Activated CD4-positive, alpha-beta T cell treated with anti-CD3 and anti-CD28 coated beads, Interleukin-2, amount 10 ng/mL, durations not matched to agents 24 days and 14 days (primary cell): ENCODE results near the gene PTPRN2. TPM values are rescaled to one million over a fixed set of nuclear protein-coding genes. Genes with fewer than 3 reads are reported as not detected.
"Not testable (repeated sequence)": the region's sequence is repeated elsewhere in the genome, so short reads cannot be mapped to it uniquely, and the experiment has no call there.

ENCODE experiments used
- DNase-seq: peaks from one replicate; pipeline ENCODE4 v3.0.0; 2022
- H3K27ac Mint-ChIP-seq: one replicate; pipeline ENCODE4 v1.8.0; 2022; ENCODE audit warnings: mild to moderate bottlenecking, mixed read lengths
- H3K27me3 Mint-ChIP-seq: one replicate; pipeline ENCODE4 v1.8.0; 2022; ENCODE audit warnings: mixed read lengths
- H3K36me3 Mint-ChIP-seq: one replicate; pipeline ENCODE4 v1.8.0; 2022; ENCODE audit warnings: low read depth, mild to moderate bottlenecking, mixed read lengths
- H3K4me1 Mint-ChIP-seq: one replicate; pipeline ENCODE4 v1.8.0; 2021; ENCODE audit warnings: mixed read lengths
- H3K4me3 Mint-ChIP-seq: one replicate; pipeline ENCODE4 v1.8.0; 2022; ENCODE audit warnings: mild to moderate bottlenecking, moderate library complexity, mixed read lengths
- H3K9me3 Mint-ChIP-seq: one replicate; pipeline ENCODE4 v1.8.0; 2021; ENCODE audit warnings: mixed read lengths
- intact Hi-C: fragments of 100-400 bp; cut with micrococcal nuclease; formaldehyde crosslinking; loops from one replicate; pipeline ENCODE4 v1.15.1; 2023
- total RNA-seq: library from RNA; stranded (reverse); gene quantifications from 2 replicates; pipeline ENCODE4 v1.2.3, GENCODE V29; 2022

Gene PTPRN2
- total RNA-seq, 1 donor from 2014 or later, result 0.33 TPM

DNA sequence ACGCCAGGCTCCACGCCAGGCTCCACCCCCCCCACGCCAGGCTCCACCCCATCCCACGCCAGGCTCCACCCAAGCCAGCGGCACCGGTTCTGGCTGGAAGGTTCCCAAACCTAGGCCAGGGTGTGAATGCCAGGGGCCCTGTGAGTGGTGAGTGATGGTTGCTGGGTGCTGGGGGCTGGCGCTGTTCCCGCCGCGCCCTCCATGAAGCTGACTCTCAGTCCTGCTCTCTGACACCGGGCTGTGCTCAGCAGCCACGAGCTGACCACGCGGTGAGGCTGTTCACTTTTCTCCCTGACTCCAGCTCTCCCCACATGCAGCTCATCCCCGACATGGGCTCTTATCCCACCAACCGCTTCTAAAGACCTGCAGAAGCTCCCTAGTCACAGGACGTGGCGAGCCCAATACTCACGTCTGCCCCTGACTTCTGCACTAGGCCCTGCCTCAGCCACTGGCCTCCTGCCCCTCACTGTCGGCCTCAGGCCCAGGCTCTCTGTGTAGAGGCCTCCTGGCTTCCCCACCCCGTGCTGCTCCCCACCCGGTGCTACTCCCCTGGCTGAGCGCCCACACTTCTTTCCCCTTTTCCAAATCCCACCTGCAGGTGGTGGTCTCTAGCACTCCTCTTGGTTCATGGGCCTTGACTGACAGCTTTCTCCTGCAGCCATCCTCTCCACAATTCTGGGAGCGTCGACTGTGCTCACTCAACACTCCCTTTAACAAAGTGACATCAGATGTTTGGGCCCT lies 603.0 kb downstream of the PTPRN2 start:
- no peak overlapping the region for H3K27ac Mint-ChIP-seq

DNA sequence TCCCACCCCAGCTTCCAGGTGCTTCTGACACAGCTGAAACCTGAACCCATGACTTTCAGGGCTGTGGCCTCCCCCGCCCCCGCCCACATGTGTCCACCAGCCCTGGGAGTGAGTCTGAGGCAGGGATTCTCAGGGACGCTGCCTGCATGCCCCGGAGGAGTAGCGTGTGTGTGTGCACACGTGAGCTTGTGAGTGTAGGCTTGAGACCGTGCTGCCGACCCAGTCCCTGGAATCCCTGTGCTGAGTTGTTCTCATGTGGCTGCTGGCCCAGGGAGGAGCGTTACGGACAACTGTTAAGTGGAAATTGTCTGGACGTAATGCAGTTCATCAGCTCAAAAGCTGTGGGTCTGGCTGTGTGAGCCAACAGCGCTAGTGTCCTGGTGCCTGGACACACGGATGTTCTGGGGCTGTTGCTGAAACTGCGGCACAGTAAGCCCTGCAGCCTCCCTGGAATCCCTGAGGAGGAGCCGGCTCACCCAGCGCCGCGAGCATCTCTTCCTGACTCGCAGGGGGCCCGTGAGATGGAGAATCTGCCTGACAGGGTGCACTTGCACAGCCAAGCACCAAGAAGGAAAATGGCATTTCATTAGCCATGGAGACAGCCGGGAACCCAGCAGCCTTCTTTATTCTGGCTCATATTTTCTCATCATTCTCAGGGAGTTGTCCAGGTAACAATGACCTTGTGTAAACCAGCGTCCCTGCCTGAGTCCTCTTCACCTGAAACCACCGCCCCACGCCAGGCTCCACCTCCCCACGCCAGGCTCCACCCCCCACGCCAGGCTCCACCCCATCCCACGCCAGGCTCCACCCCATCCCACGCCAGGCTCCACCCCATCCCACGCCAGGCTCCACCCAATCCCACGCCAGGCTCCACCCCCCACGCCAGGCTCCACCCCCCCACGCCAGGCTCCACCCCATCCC lies 603.9 kb downstream of the PTPRN2 start:
- Mint-ChIP-seq H3K27me3 (no peaks in the 10 kb centered on the region), H3K27ac (no peak overlapping the region), H3K4me3 (no peak overlapping the region), H3K9me3 (peaks cover 5% of the 10 kb centered on the region), H3K36me3 (no peaks in the 10 kb centered on the region), H3K4me1 (no peaks in the 10 kb centered on the region)
- no peak for DNase-seq
- intact Hi-C loops, result no loop called here

More for the DNA sequence above, 603.0 kb downstream of the PTPRN2 start:
- H3K27me3 Mint-ChIP-seq, result no peaks in the 10 kb centered on the region
- no peaks in the 10 kb centered on the region for H3K36me3 Mint-ChIP-seq
- intact Hi-C loops, result no loop called here
- H3K4me3 Mint-ChIP-seq, result no peak overlapping the region
- peaks cover 5% of the 10 kb centered on the region for H3K9me3 Mint-ChIP-seq
- H3K4me1 Mint-ChIP-seq, result no peaks in the 10 kb centered on the region
- DNase-seq, result no peak

DNA sequence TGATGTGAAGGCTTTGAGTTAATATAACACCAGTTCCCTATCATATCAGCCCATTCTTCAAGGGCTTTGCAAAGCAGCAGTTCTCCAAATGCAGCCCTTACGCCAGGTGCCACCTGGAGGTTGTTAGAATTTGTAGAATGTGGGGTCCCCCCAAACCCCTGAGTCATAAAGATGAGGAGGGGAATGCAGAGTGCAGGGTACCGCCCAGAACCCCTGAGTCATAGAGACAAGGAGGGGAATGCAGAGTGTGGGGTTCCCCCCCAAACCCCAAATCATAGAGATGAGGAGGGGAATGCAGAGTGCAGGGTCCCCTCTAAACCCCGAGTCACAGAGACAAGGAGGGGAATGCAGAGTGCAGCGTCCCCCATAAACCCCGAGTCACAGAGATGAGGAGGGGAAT lies 605.8 kb downstream of the PTPRN2 start:
- Mint-ChIP-seq H3K9me3 (peaks cover 5% of the 10 kb centered on the region), H3K4me1 (no peaks in the 10 kb centered on the region), H3K27ac (no peak overlapping the region), H3K36me3 (no peaks in the 10 kb centered on the region), H3K4me3 (no peak overlapping the region), H3K27me3 (no peaks in the 10 kb centered on the region)
- DNase-seq, result no peak
- intact Hi-C loops, result no loop called here

DNA sequence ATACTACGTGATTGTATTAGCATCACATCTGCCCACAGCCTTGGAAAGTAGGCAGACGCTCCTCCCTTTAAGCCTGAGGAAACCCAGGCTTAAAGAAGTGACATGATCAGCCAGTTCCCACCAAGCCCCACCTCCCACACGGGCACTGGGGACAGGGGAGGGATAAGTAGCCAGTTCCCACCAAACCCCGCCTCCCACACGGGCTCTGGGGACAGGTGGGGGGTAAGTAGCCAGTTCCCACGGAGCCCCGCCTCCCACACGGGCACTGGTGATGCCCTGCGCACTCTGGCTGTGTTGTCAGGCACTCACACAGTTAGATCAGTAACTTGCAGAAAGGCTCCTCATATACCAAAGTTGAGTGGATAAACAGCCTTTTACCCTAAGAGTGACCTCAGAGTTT lies 606.8 kb downstream of the PTPRN2 start:
- no peaks in the 10 kb centered on the region for H3K36me3 Mint-ChIP-seq
- no peak overlapping the region for H3K4me3 Mint-ChIP-seq
- no peak overlapping the region for H3K27ac Mint-ChIP-seq
- DNase-seq, result no peak
- intact Hi-C loops, result no loop called here
- no peaks in the 10 kb centered on the region for H3K4me1 Mint-ChIP-seq
- peaks cover 5% of the 10 kb centered on the region for H3K9me3 Mint-ChIP-seq
- no peaks in the 10 kb centered on the region for H3K27me3 Mint-ChIP-seq

DNA sequence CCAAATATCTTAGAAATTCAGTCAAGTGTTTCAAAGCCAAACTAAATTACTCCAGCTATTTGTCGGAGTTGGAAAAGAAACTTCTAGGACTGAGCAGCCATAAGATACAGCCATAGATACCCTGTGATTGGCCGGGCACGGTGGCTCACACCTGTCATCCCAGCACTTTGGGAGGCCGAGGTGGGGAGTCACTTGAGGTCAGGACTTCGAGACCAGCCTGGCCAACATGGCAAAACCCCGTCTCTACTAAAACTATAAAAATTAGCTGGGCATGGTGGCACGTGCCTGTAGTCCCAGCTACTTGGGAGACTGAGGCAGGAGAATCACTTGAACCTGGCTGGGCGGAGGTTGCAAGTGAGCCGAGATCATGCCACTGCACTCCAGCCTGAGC lies 607.3 kb downstream of the PTPRN2 start:
- intact Hi-C loops, H3K4me3 Mint-ChIP-seq, H3K4me1 Mint-ChIP-seq: not testable (repeated sequence)

DNA sequence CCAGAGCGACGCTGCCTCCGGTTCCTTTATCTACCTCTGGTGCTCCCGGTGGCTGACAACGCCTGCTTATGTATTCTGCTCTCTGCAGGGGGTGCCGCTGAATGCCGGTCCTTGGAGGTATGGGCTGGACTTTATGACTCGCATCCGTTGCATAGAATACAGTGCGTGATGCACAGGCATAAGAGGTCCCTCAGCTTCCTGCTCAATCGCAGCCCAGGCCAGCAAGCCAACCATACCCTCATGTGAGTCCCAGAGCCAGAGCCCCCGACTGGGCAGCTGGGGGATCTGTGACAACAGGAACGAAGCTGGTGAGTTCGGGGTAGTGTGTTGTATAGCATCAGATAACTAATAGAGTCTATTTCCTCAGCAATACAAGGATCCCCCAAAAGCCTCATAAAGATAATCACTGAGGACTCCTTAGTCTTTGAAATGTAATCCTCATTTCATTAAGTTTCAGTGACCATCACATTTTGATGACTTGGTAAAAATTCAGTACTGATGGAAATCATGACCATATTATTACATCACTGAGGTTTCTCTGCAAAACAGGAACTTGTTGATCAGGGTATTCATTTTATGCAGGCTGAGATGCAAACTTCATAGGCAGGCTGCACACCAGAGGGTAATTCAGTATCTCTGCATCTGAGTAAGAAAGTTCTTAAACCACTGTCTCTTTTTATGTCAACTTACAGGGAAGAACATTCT lies 607.8 kb downstream of the PTPRN2 start:
- peaks cover 10% of the 10 kb centered on the region for H3K9me3 Mint-ChIP-seq
- no peaks in the 10 kb centered on the region for H3K4me1 Mint-ChIP-seq
- no peak overlapping the region for H3K4me3 Mint-ChIP-seq
- no peaks in the 10 kb centered on the region for H3K27me3 Mint-ChIP-seq
- no peak for DNase-seq
- intact Hi-C loops, result no loop called here
- no peaks in the 10 kb centered on the region for H3K36me3 Mint-ChIP-seq
- no peak overlapping the region for H3K27ac Mint-ChIP-seq

More for the DNA sequence above, 607.3 kb downstream of the PTPRN2 start:
- not testable (repeated sequence) for H3K9me3 Mint-ChIP-seq, DNase-seq, H3K36me3 Mint-ChIP-seq, H3K27ac Mint-ChIP-seq, H3K27me3 Mint-ChIP-seq

DNA sequence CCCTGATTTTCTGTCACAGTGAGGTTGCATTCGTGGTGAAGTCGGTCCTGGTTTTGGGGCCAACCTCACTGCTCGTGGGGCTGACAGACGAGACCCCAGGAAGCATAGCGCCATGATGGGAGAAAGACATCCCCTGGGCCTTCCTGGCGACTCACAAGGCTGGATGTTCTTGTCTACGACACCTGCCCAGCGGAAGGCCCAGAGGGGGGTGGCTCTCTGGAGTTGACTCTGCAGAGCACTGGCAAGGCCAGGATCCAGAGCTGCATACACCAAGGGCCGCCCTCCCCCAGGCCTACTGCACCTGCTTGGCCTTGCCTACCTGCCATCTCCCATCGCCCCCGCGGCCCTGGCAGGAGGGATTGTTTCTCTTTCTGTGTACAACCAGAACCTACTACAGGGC lies 608.9 kb downstream of the PTPRN2 start:
- Mint-ChIP-seq H3K36me3 (no peaks in the 10 kb centered on the region), H3K4me3 (no peak overlapping the region), H3K4me1 (no peaks in the 10 kb centered on the region), H3K27me3 (no peaks in the 10 kb centered on the region), H3K27ac (no peak overlapping the region), H3K9me3 (peaks cover 7% of the 10 kb centered on the region)
- intact Hi-C loops, result no loop called here
- no peak for DNase-seq

DNA sequence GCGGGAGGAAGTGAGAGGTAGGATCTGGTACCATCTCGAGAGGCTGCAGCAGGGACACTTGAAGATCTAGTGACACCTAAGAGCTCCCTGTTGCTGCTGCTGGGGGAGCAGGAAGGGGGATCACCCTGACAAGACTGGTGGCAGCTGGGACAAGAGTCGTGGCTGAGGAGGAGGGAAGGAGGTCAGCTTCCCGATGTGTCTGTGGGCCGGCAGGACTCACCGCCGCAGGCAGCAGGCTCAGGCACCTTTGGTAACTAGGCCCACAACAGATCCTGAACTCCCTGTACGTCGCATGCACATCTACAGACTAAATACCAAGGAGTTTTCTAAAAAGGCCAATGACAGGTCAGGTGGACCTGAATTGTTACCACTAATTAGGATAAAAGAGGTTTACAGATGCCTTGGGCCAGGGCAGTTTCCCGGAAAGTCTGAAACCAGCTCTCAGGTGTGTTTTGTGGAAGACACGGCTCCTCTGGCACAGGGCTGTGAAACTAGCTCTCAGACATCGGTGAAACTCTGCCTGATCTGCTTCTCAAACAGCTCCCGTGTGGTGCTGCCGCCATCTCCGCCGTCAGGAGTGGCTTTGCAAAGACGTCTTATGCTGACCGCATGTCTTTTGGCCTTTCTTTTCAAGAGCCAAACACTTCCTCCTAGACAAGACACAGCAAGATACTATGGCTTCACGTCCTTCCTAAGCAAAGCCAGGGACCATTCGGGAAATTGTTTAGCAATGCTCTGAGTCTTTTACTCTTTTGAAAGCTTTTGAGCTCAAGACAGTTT lies 609.7 kb downstream of the PTPRN2 start:
- no peak overlapping the region for H3K4me3 Mint-ChIP-seq
- H3K9me3 Mint-ChIP-seq, result peaks cover 7% of the 10 kb centered on the region
- H3K4me1 Mint-ChIP-seq, result no peaks in the 10 kb centered on the region
- H3K36me3 Mint-ChIP-seq, result no peaks in the 10 kb centered on the region
- H3K27ac Mint-ChIP-seq, result no peak overlapping the region
- no peak for DNase-seq
- H3K27me3 Mint-ChIP-seq, result no peaks in the 10 kb centered on the region
- intact Hi-C loops, result no loop called here

DNA sequence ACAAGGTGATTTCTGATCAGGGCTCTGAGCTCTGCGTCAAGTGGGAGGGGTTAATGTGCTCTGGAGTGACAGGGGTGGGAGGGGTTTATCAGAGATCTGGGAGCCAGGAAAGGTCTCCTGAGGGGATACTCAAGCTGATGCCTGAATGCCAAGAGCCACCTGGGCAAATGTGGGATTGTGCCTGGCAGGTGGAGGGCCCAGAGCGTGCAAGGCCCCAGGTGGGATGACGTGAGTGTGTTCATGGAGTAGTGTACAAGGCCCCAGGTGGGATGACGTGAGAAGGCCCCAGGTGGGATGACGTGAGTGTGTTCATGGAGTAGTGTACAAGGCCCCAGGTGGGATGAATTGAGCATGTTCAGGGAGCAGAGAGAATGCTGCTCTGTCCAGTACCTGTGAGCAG lies 610.3 kb downstream of the PTPRN2 start:
- intact Hi-C loops, result no loop called here
- Mint-ChIP-seq H3K4me3 (no peak overlapping the region), H3K27me3 (no peaks in the 10 kb centered on the region), H3K4me1 (no peaks in the 10 kb centered on the region), H3K27ac (no peak overlapping the region), H3K36me3 (no peaks in the 10 kb centered on the region), H3K9me3 (peaks cover 7% of the 10 kb centered on the region)
- no peak for DNase-seq

DNA sequence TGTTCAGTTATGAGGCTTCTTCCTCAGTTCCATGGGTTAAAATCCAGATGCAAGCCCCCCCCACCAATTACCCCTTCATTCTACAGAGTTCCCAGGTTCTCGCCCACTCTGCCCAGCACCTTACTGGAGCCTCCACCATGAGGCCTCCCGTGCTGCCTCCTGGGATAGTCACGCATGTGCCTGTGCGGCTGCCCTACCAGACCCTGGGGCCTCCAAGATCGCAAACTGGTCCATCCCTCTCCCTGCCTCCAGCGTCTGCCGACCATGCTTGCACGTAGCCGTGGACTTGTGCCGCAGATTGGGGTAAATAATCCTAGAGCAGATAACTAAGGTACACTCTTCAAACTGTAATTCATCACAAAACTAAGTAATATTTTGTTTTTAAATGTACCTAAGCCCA lies 611.2 kb downstream of the PTPRN2 start:
- no peak for DNase-seq
- intact Hi-C loops, result no loop called here
- no peaks in the 10 kb centered on the region for H3K36me3 Mint-ChIP-seq
- H3K9me3 Mint-ChIP-seq, result peaks cover 7% of the 10 kb centered on the region
- no peaks in the 10 kb centered on the region for H3K4me1 Mint-ChIP-seq
- no peaks in the 10 kb centered on the region for H3K27me3 Mint-ChIP-seq
- H3K4me3 Mint-ChIP-seq, result no peak overlapping the region
- no peak overlapping the region for H3K27ac Mint-ChIP-seq

DNA sequence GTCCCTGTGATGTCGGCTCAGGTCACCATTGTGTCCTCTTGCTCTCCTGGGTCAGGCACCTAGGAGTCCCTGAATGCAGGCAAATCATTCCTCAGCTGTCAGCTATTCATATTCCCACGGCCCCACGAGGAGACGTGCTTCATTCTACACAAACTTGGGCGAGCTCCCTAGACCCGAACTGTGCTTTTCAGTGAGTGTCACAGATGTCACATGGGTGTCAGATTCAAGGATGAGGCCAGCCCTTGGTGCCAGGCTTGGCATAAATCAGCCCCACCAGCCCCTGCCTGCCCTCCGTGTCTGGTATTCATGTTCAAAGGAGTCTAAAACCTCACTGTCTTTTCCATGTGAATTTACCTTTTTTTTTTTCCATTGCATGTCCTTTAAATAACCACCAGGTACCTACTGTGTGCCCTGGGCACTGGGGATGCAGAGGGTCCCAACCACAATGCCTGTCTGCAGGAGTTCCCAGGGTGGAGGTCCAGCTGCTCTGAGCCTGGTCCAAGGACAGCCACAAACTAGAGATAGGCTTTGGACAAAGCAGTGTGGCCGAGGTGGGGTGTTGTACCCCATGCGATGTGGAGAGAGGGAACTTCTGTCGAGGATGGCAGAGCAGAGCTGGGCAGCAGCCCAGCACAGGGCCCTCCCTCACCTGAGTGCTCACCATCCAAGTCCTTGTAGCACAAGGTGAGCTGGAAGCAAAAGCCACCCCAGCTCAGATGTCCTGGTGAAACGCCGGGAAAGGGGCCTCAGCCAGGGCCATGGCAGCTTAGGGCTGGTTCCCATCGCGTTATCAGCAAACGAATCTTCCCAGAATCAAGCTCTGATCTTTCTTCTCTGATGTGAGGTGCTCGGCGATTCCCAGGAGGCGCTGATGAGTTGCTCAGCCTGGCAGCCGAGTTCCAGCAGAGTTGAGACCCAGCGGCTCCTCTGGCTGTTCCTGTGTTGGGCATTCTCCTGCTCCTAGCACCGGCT lies 611.9 kb downstream of the PTPRN2 start:
- H3K36me3 Mint-ChIP-seq, result no peaks in the 10 kb centered on the region
- H3K27ac Mint-ChIP-seq, result no peak overlapping the region
- H3K4me1 Mint-ChIP-seq, result no peaks in the 10 kb centered on the region
- no peak overlapping the region for H3K4me3 Mint-ChIP-seq
- peaks cover 12% of the 10 kb centered on the region for H3K9me3 Mint-ChIP-seq
- H3K27me3 Mint-ChIP-seq, result no peaks in the 10 kb centered on the region
- intact Hi-C loops, result no loop called here
- no peak for DNase-seq

DNA sequence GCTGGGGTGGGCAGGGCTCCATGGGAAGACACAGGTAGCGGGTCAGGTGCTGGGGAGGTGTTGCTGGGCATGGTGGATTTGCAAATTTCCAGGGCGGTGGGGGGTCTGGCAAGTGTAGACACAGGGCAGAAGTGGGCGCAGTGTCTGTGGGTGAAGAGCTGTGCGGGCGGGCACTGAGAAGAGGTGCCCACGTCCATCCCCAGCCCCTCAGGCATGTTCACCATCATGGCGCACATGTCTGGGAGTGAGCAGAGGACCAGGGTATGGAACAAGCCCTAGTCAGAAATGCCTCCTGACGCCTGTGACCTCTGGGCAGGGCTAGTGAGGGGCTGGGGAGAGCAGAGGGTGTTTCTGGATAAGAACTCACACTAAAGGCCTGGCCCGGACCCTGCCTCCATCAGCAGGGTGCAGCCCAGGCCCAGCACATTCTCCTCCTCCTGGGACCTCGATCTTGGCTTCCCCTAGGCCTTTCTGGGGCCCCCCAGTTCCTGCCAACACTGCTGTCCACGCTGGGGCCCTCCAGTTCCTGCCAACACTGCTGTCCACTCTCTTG lies 612.9 kb downstream of the PTPRN2 start:
- DNase-seq, result no peak
- H3K4me1 Mint-ChIP-seq, result no peaks in the 10 kb centered on the region
- no peaks in the 10 kb centered on the region for H3K27me3 Mint-ChIP-seq
- intact Hi-C loops, result no loop called here
- H3K36me3 Mint-ChIP-seq, result no peaks in the 10 kb centered on the region
- peaks cover 16% of the 10 kb centered on the region for H3K9me3 Mint-ChIP-seq
- no peak overlapping the region for H3K27ac Mint-ChIP-seq
- H3K4me3 Mint-ChIP-seq, result no peak overlapping the region
